Fibroblast of villous mesenchyme (primary cell): ENCODE measurements around the gene NABP1. TPM values are rescaled to one million over a fixed set of nuclear protein-coding genes. Genes with fewer than 3 reads are reported as not detected.

ENCODE experiments used
- DNase-seq: peaks from one replicate; pipeline ENCODE4 v3.0.0-alpha.2; 2010; ENCODE audit warnings: low read depth
- H3K4me3 ChIP-seq: 2 replicates; pipeline ENCODE4 v1.5.1; 2011; ENCODE audit warnings: low read depth, mild to moderate bottlenecking, low read length
- total RNA-seq: library from RNA; depleted of rRNA; stranded (reverse); fragments of >200 nt; gene quantifications from 2 replicates; pipeline ENCODE4 v1.2.3, GENCODE V29; 2012
- TF ChIP-seq, protein P1 (sequence below): IDR thresholded peaks from 2 replicates; pipeline ENCODE4 v1.5.1; 2012; ENCODE audit warnings: low read depth, mild to moderate bottlenecking, low read length; ENCODE audit not compliant: insufficient read depth

Gene NABP1
- total RNA-seq, 1 donor, result 308 TPM

DNA sequence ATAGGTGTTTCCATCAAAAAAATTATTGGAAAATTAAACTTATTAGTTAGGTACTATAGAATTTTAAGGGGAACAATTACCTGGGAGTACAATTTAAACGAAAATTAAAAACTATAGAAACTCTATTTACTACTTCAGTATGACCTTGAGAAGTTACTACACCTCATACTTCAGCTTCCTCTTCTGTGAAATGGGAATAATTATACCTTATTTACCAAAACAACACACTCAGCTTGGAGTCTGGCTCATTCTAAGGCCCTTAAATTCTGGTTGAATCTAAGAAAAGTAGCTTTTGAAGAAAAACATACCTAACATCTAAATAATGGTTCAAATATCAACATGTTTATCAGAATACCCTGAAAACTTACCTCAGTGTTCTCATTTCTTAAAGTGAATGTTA, 2.7 kb downstream of the NABP1 start:
- no peak for DNase-seq
- TF ChIP-seq, protein P1, sequence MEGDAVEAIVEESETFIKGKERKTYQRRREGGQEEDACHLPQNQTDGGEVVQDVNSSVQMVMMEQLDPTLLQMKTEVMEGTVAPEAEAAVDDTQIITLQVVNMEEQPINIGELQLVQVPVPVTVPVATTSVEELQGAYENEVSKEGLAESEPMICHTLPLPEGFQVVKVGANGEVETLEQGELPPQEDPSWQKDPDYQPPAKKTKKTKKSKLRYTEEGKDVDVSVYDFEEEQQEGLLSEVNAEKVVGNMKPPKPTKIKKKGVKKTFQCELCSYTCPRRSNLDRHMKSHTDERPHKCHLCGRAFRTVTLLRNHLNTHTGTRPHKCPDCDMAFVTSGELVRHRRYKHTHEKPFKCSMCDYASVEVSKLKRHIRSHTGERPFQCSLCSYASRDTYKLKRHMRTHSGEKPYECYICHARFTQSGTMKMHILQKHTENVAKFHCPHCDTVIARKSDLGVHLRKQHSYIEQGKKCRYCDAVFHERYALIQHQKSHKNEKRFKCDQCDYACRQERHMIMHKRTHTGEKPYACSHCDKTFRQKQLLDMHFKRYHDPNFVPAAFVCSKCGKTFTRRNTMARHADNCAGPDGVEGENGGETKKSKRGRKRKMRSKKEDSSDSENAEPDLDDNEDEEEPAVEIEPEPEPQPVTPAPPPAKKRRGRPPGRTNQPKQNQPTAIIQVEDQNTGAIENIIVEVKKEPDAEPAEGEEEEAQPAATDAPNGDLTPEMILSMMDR, result no peak
- peak overlapping the region; percentile 90 for H3K4me3 ChIP-seq

DNA sequence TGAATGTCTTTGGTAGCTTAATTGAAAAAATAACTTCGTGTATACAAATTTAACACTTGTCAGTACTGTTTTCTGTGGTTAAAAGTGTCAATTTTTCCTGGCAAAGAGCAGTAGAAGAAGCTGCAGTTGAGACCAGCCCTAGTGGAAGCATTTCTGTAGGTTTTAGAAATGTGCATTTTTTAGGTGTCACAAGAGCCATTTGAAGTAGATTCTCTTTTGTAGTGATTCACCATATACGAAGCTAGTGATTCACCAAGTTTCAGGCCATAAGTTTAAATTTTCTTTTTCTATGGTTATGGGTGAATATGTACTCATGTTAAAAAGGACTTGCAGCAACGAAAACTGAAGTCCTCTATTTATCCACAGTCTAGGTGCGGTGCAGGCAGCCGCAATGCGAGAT, 4.2 kb downstream of the NABP1 start:
- DNase-seq, result no peak
- peak overlapping the region; percentile 28 for H3K4me3 ChIP-seq
- TF ChIP-seq, protein P1, result no peak

DNA sequence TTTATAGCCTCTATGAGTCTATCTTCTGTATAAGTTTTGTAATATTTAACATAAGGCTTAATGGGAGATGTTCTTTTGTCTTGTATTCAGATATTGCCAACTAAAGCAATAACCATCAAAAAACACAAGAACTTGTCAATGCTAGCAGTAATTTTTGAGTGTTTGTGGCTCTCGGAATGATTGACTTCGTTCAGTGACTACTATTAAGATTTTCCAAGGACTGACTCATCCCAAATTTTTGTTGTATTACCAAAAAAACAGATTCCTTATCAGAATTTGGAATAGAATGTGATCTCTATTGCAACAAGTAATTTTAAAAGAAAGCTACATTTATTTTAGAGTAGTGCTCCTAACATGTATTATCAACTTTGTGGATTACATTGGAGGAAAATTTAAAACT, 8.1 kb downstream of the NABP1 start:
- H3K4me3 ChIP-seq, result no peak overlapping the region
- TF ChIP-seq, protein P1, result no peak
- DNase-seq, result no peak

DNA sequence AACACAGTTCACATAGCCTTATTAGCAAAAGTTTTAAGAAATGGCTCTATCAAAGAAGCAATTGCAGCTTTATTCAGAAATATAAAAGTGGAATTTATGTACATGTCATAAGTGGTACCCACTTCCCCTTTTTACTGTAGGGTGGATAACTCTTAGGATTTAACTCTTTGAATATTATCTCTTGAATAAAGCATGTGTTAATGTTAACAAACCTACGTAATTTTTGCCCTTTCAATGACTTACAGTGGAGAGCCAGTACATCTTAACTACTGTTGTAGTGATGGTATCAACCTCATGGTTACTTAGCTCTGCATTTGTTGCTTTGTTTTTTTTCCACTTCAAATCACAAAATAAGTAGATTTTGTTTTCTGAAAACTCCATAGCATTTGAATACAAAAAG, 8.8 kb downstream of the NABP1 start:
- H3K4me3 ChIP-seq, result no peak overlapping the region
- DNase-seq, result no peak
- TF ChIP-seq, protein P1, result no peak

DNA sequence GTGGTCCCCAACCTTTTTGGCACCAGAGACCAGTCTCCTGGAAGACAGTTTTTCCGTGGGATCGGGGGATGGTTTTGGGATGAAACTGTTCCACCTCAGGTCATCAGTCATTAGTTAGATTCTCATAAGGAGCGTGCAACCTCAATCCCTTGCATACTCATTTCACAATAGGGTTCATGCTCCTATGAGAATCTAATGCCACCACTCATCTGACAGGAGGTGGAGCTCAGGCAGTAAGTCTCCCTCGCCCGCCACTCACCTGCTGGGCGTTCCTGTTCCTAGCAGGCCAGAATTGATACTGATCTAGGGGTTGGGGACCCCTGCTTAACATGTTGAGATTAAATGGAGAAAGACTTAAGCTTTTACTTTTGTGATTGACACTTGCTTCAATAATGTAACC, 9.9 kb downstream of the NABP1 start:
- TF ChIP-seq, protein P1, result no peak
- no peak overlapping the region for H3K4me3 ChIP-seq
- no peak for DNase-seq

DNA sequence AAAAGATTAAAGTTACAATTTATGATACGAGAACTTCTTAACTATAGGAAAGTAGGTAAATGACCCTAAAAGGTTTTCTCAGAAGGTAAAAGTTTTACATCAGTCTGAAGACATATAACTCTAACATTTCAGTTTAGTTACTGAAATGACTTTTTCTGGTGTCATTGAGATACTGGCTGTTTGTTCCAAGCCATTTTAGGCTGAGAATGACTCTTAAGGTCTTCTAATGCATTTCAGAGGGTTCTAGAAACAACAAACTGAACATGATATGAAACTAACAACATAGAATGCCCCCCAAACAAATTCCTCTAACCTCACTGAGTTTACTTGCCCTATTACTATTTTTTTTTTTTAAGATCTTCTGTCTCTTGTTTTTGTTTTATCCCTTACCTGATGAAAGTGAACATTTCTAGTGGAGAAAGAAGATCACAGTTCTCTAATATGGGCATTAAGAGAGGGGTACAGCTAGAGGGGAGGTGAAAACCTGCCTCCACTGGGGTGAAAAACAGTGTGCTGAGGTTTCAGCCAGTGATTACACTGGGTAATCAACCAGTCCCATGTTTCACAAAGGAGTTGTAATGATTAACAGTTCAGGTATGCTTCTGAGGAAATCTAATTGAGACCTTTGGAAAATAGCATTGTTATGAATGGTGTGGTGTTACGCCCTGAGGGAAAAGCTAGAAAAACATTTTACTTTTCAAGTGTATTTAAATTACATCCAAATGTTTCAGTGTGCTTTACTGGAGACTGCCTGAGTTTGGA, 11.2 kb downstream of the NABP1 start:
- H3K4me3 ChIP-seq, result no peak overlapping the region
- DNase-seq, result peak; percentile 76
- TF ChIP-seq, protein P1, result no peak

DNA sequence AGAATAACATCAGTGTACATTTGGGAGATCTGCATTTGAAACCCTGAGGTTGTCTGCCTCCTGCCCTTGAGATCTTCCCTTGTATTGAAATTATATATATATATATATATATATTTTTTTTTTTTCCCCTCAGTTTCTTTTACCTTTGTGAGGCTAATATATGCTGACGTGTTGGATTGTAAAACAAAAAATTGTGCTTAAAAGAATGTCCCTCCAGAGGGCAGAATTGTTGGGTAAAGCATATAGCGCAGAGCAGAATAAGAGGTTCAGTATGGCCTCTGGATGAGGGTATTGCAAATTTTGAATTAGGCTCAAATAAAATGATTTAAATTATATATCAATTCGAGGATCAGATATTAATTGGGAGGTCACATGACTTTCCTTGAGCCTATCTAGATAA, 12.4 kb downstream of the NABP1 start:
- DNase-seq, result no peak
- H3K4me3 ChIP-seq, result no peak overlapping the region
- TF ChIP-seq, protein P1, result no peak
